ENCODE data around the gene TTBK2.

GRCh38 chr15:42782716-42783115, 137.9 kb downstream of the TTBK2 start:
- TF ChIP-seq, protein P1, sequence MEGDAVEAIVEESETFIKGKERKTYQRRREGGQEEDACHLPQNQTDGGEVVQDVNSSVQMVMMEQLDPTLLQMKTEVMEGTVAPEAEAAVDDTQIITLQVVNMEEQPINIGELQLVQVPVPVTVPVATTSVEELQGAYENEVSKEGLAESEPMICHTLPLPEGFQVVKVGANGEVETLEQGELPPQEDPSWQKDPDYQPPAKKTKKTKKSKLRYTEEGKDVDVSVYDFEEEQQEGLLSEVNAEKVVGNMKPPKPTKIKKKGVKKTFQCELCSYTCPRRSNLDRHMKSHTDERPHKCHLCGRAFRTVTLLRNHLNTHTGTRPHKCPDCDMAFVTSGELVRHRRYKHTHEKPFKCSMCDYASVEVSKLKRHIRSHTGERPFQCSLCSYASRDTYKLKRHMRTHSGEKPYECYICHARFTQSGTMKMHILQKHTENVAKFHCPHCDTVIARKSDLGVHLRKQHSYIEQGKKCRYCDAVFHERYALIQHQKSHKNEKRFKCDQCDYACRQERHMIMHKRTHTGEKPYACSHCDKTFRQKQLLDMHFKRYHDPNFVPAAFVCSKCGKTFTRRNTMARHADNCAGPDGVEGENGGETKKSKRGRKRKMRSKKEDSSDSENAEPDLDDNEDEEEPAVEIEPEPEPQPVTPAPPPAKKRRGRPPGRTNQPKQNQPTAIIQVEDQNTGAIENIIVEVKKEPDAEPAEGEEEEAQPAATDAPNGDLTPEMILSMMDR (IDR thresholded peaks at IDR 0.05 in 2 of 3, conservative IDR thresholded peaks at IDR 0.05 in 1 of 3; ENCODE audit: control insufficient read depth in 2 of 3, extremely low read depth in 1 of 3, insufficient read depth in 1 of 3, low read depth in 3 of 3, low read length in 3 of 3): no peak
- TF ChIP-seq LARP7 (IDR thresholded peaks at IDR 0.05) (no peak), NR2C1 (IDR thresholded peaks at IDR 0.05) (no peak), ZNF384 (IDR thresholded peaks at IDR 0.05; ENCODE audit: borderline replicate concordance, low read depth, low read length) (no peak), EP300 (IDR thresholded peaks at IDR 0.05; ENCODE audit: borderline replicate concordance in 1 of 2, control insufficient read depth in 1 of 2, low read depth in 2 of 2, low read length in 2 of 2) (no peak)
